Aorta (tissue), 5 donors: ENCODE results near the gene ZBTB32. TPM values are rescaled to one million over a fixed set of nuclear protein-coding genes. Genes with fewer than 3 reads are reported as not detected.

Source experiments
- ATAC-seq: fragments of 200-7000 bp; cut with Tn5 transposase; one replicate; pipeline ENCODE4 v1.9.1; 2022; ENCODE audit warnings: moderate library complexity; ENCODE audit not compliant: low FRiP score
- DNase-seq, 2 donors: peaks; one replicate each; pipeline ENCODE4 v3.0.0-alpha.2; 2020
- H3K27ac ChIP-seq, 2 donors: one replicate each; pipeline ENCODE4 v1.5.1; 2013; ENCODE audit warnings: low read length in 2 of 2, mild to moderate bottlenecking in 2 of 2, moderate library complexity in 2 of 2, control low read depth in 1 of 2, inconsistent platforms in 1 of 2, low read depth in 1 of 2
- H3K27me3 ChIP-seq, 2 donors: one replicate each; pipeline ENCODE4 v1.6.1; 2013; ENCODE audit warnings: control low read depth in 1 of 2, low read length in 1 of 2, mild to moderate bottlenecking in 1 of 2, moderate library complexity in 1 of 2; ENCODE audit not compliant: insufficient read depth in 2 of 2, control insufficient read depth in 1 of 2
- H3K36me3 ChIP-seq, 2 donors: one replicate each; pipeline ENCODE4 v1.6.1; 2013; ENCODE audit warnings: control low read depth in 1 of 2, low read length in 1 of 2, mild to moderate bottlenecking in 1 of 2; ENCODE audit not compliant: insufficient read depth in 2 of 2, control insufficient read depth in 1 of 2
- H3K4me1 ChIP-seq, 2 donors: one replicate each; pipeline ENCODE4 v1.6.1; 2013; ENCODE audit warnings: low read length in 2 of 2, control low read depth in 1 of 2, mild to moderate bottlenecking in 1 of 2, moderate library complexity in 1 of 2; ENCODE audit not compliant: insufficient read depth in 2 of 2, control insufficient read depth in 1 of 2
- H3K4me3 ChIP-seq, 2 donors: one replicate each; pipeline ENCODE4 v1.5.1; 2013; ENCODE audit warnings: low read length in 2 of 2, control low read depth in 1 of 2, mild to moderate bottlenecking in 1 of 2
- H3K9me3 ChIP-seq: one replicate; pipeline ENCODE4 v1.6.1; 2013; ENCODE audit warnings: mild to moderate bottlenecking, low read length; ENCODE audit not compliant: control insufficient read depth
- WGBS, 2 donors: extraction: QIAGEN DNeasy Blood & Tissue Kit; methylation state at CpG; one replicate each; pipeline ENCODE4 v1.1.7; 2013; 5-methylcytosine and 5-hydroxymethylcytosine counted together
- intact Hi-C, 2 donors: fragments of 100-400 bp; cut with DNase I; formaldehyde crosslinking; loops; one replicate each; pipeline versions ENCODE4 v1.14.2 to v1.15.0; 2022
- polyA plus RNA-seq, 2 donors: library from polyadenylated mRNA; stranded (reverse); fragments of 200-250 nt; gene quantifications; one replicate each; pipeline ENCODE4 v1.2.3, GENCODE V29; 2013
- total RNA-seq, 2 donors: library from RNA; stranded (reverse); fragmentation: NEBNext Ultra II Directional; extraction: Animal tissue kit (Norgen Biotek cat#: 25700); gene quantifications; one replicate each; pipeline ENCODE4 v1.2.1, GENCODE V29; 2021
- donor health status: healthy with polysubstance abuse.
- donor health status: Bipolar disorder and iron deficiency.
- donor health status: DM: no; HTN: no; CAD: no.
- donor health status: DM: no; HTN: no; CAD: no.
- donor health status: DM: yes; HTN: yes; CAD: no.

Gene ZBTB32
- total and polyA plus RNA-seq, 4 donors: 0.19 TPM; not detected in 3

GRCh38 chr19:35715981-35716800, 11.8 kb downstream of the ZBTB32 start:
- intact Hi-C loops: loop anchor here in 1 of 2 donors (2.0 to 5.0 kb wide), 2 partner anchors 23 to 169 kb away; partner anchors contain the start of gene TMEM147
- Histone ChIP-seq H3K4me1 (no peaks in the 10 kb centered on the region), H3K36me3 (peaks cover 0 to 2% of the 10 kb centered on the region in 2 donors), H3K27me3 (no peaks in the 10 kb centered on the region), H3K9me3 (no peaks in the 10 kb centered on the region), H3K27ac (peak overlapping the region in 1 of 2 donors; percentile 14), H3K4me3 (peak overlapping the region; percentile 14 to 76)
- DNase-seq: peak; percentile 79 to 89
- WGBS, 2 donors: 3% methylated on average over 52 of the region's 52 CpGs
- ATAC-seq: peak; percentile 53

GRCh38 chr19:35716801-35717664, 12.7 kb downstream of the ZBTB32 start:
- no peaks in the 10 kb centered on the region for H3K9me3 ChIP-seq
- 0 to 1% methylated on average over 55 to 77 of the region's 77 CpGs for WGBS, 2 donors
- no peaks in the 10 kb centered on the region for H3K4me1 ChIP-seq
- H3K27ac ChIP-seq: peak overlapping the region in 1 of 2 donors; percentile 37
- intact Hi-C loops: loop anchor here (1.0 to 5.0 kb wide), 3 partner anchors 23 to 170 kb away; partner anchors contain the start of gene TMEM147 (in 1 of the 2)
- no peaks in the 10 kb centered on the region for H3K27me3 ChIP-seq
- peak overlapping the region; percentile 76 to 93 for H3K4me3 ChIP-seq
- H3K36me3 ChIP-seq: peaks cover 0 to 5% of the 10 kb centered on the region in 2 donors
- peak; percentile 96 to 98 for DNase-seq
- ATAC-seq: peak; percentile 97

GRCh38 chr19:35717665-35718344, 13.4 kb downstream of the ZBTB32 start, which contains the start of gene KMT2B:
KMT2B (plus strand) TSS chr19:35718003; CDS start chr19:35718019, 16 bp downstream.
- 1 to 2% methylated on average over 33 to 109 of the region's 109 CpGs for WGBS, 2 donors
- no peaks in the 10 kb centered on the region for H3K9me3 ChIP-seq
- no peaks in the 10 kb centered on the region for H3K4me1 ChIP-seq
- ATAC-seq (peak; percentile 84), DNase-seq (peak in 1 of 2 donors; percentile 98)
- no peaks in the 10 kb centered on the region for H3K27me3 ChIP-seq
- intact Hi-C loops: loop anchor here (1.0 to 5.0 kb wide), 3 partner anchors 24 to 171 kb away; partner anchors contain the start of gene TMEM147 (in 1 of the 2)
- peak within 1 kb of the TSS in 1 of 2 donors; percentile 43 for H3K27ac ChIP-seq
- H3K4me3 ChIP-seq: peak within 1 kb of the TSS; percentile 76 to 93
- peaks cover 0 to 8% of the 10 kb centered on the region in 2 donors for H3K36me3 ChIP-seq

- DNase-seq (peak in 1 of 2 donors; percentile 85), ATAC-seq (no peak)
- Histone ChIP-seq H3K4me3 (peak overlapping the region; percentile 76 to 93), H3K36me3 (peaks cover 0 to 11% of the 10 kb centered on the region in 2 donors), H3K27me3 (no peaks in the 10 kb centered on the region), H3K9me3 (no peaks in the 10 kb centered on the region), H3K27ac (peak overlapping the region in 1 of 2 donors; percentile 43), H3K4me1 (no peaks in the 10 kb centered on the region)
- WGBS, 2 donors: 1 to 2% methylated on average over 24 to 42 of the region's 42 CpGs
- intact Hi-C loops: loop anchor here in 1 of 2 donors (5.0 kb wide), 1 partner anchor 171 kb away; the partner anchor contains the start of gene TMEM147
Observed at GRCh38 chr19:35718345-35719041, 14.1 kb downstream of the ZBTB32 start.

GRCh38 chr19:35719402-35720162, 15.2 kb downstream of the ZBTB32 start:
- intact Hi-C loops: loop anchor here in 1 of 2 donors (5.0 kb wide), 2 partner anchors 172 to 562 kb away; partner anchors contain the start of gene TMEM147
- H3K4me1 ChIP-seq: no peaks in the 10 kb centered on the region
- peaks cover 0 to 13% of the 10 kb centered on the region in 2 donors for H3K36me3 ChIP-seq
- no peak overlapping the region for H3K27ac ChIP-seq
- no peaks in the 10 kb centered on the region for H3K27me3 ChIP-seq
- H3K4me3 ChIP-seq: no peak overlapping the region
- H3K9me3 ChIP-seq: no peaks in the 10 kb centered on the region
- DNase-seq: no peak
- WGBS, 2 donors: 84 to 86% methylated on average over 29 to 32 of the region's 32 CpGs
- no peak for ATAC-seq

GRCh38 chr19:35720163-35720524, 15.8 kb downstream of the ZBTB32 start:
- Histone ChIP-seq H3K9me3 (no peaks in the 10 kb centered on the region), H3K27me3 (no peaks in the 10 kb centered on the region), H3K4me3 (no peak overlapping the region), H3K27ac (no peak overlapping the region), H3K36me3 (peaks cover 0 to 17% of the 10 kb centered on the region in 2 donors), H3K4me1 (no peaks in the 10 kb centered on the region)
- intact Hi-C loops: loop anchor here in 1 of 2 donors (5.0 kb wide), 1 partner anchor 563 kb away; no protein-coding TSS in a partner anchor
- DNase-seq (no peak), ATAC-seq (no peak)
- WGBS, 2 donors: 86 to 87% methylated on average over 9 of the region's 9 CpGs

GRCh38 chr19:35720648-35721047, 16.3 kb downstream of the ZBTB32 start:
- peaks cover 0 to 20% of the 10 kb centered on the region in 2 donors for H3K36me3 ChIP-seq

More at GRCh38 chr19:35720648-35721047, 16.3 kb downstream of the ZBTB32 start:
- intact Hi-C loops: loop anchor here in 1 of 2 donors (5.0 kb wide), 1 partner anchor 563 kb away; no protein-coding TSS in a partner anchor
- ATAC-seq: no peak
- no peaks in the 10 kb centered on the region for H3K9me3 ChIP-seq
- no peaks in the 10 kb centered on the region for H3K27me3 ChIP-seq
- 85 to 87% methylated on average over 16 to 17 of the region's 17 CpGs for whole genome bisulfite sequencing, 2 donors
- H3K4me1 ChIP-seq: no peaks in the 10 kb centered on the region
- no peak overlapping the region for H3K27ac ChIP-seq
- H3K4me3 ChIP-seq: no peak overlapping the region
- no peak for DNase-seq
